ENCODE data around the gene AHCYL1. TPM values are rescaled to one million over a fixed set of nuclear protein-coding genes. Genes with fewer than 3 reads are reported as not detected.

Gene AHCYL1
- total and polyA plus RNA-seq, 2 donors (not counting 3 experiments of a cell fraction or from before 2014, with no cell fraction given): 49.2 to 74.2 TPM

DNA sequence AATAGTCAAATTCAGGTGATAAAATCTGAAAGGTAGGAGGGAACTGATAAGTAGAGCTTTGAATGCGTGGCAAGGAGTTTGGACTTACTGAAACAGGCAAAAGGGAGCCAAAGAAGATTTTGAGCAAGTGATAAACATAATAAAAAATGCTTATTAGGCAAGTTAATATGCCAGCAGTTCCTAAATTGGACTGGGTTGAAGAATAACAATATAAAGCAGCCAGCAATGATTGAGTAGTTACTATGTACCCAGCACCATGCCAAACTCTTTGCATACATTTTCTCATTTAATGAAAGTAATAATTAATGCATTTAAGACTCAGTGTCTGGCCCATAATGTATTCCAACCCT is 23.8 kb upstream of the AHCYL1 start:
- Histone ChIP-seq H3K4me1 (ENCODE audit: control insufficient read depth, extremely low read depth, insufficient read depth, low read length) (peaks cover 13% of the 10 kb centered on the region), H3K9me1 (replicated peaks; ENCODE audit: control insufficient read depth, extremely low read depth, insufficient read depth, low read length) (no peaks in the 10 kb centered on the region), H3K36me3 (ENCODE audit: control insufficient read depth in 2 of 2, extremely low read depth in 1 of 2, insufficient read depth in 2 of 2, low read length in 2 of 2) (no peaks in the 10 kb centered on the region), H3K9ac (replicated peaks; ENCODE audit: extremely low read depth, insufficient read depth, low read length) (no peak overlapping the region), H3K27ac (ENCODE audit: insufficient read depth, low read depth, low read length) (no peak overlapping the region), H3K4me2 (ENCODE audit: insufficient read depth, low read length) (no peak overlapping the region), H3K4me3 (replicated peaks in 1 of 3; ENCODE audit: insufficient read depth in 1 of 3, low read depth in 1 of 3, low read length in 3 of 3) (no peak overlapping the region), H2AFZ (ENCODE audit: low read depth, low read length) (no peak overlapping the region), H4K20me1 (replicated peaks; ENCODE audit: control insufficient read depth, extremely low read depth, insufficient read depth, low read length) (no peaks in the 10 kb centered on the region), H3K27me3 (ENCODE audit: control insufficient read depth in 2 of 2, insufficient read depth in 2 of 2, low read length in 2 of 2) (no peaks in the 10 kb centered on the region), H3K9me3 (replicated peaks; ENCODE audit: control insufficient read depth, insufficient read depth, low read length) (no peaks in the 10 kb centered on the region), H3K79me2 (ENCODE audit: control insufficient read depth, insufficient read depth, low read length) (no peaks in the 10 kb centered on the region)
- TF ChIP-seq POLR2AphosphoS5 (IDR thresholded peaks at IDR 0.05; ENCODE audit: insufficient read depth, low read depth, low read length) (no peak), EZH2 (IDR thresholded peaks at IDR 0.05; ENCODE audit: borderline replicate concordance, low read depth, low read length, severe bottlenecking) (no peak), FOS (IDR thresholded peaks at IDR 0.05; ENCODE audit: borderline replicate concordance, insufficient read depth, low read length) (no peak), JUN (IDR thresholded peaks at IDR 0.05; ENCODE audit: borderline replicate concordance, insufficient read depth, insufficient read length, low read depth) (no peak), GATA2 (IDR thresholded peaks at IDR 0.05; ENCODE audit: insufficient read depth, insufficient read length, low read depth, low read length) (no peak), MYC (IDR thresholded peaks at IDR 0.05; ENCODE audit: low read depth, low read length) (no peak), POLR2A (IDR thresholded peaks at IDR 0.05; ENCODE audit: low read depth, low read length) (no peak)
- TF ChIP-seq, protein P1, sequence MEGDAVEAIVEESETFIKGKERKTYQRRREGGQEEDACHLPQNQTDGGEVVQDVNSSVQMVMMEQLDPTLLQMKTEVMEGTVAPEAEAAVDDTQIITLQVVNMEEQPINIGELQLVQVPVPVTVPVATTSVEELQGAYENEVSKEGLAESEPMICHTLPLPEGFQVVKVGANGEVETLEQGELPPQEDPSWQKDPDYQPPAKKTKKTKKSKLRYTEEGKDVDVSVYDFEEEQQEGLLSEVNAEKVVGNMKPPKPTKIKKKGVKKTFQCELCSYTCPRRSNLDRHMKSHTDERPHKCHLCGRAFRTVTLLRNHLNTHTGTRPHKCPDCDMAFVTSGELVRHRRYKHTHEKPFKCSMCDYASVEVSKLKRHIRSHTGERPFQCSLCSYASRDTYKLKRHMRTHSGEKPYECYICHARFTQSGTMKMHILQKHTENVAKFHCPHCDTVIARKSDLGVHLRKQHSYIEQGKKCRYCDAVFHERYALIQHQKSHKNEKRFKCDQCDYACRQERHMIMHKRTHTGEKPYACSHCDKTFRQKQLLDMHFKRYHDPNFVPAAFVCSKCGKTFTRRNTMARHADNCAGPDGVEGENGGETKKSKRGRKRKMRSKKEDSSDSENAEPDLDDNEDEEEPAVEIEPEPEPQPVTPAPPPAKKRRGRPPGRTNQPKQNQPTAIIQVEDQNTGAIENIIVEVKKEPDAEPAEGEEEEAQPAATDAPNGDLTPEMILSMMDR (IDR thresholded peaks at IDR 0.05; ENCODE audit: extremely low read depth in 1 of 2, insufficient read depth in 1 of 2, low read depth in 1 of 2, low read length in 2 of 2): no peak
- TF ChIP-seq, protein P2, sequence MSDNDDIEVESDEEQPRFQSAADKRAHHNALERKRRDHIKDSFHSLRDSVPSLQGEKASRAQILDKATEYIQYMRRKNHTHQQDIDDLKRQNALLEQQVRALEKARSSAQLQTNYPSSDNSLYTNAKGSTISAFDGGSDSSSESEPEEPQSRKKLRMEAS (IDR thresholded peaks at IDR 0.05; ENCODE audit: insufficient read depth, insufficient read length): no peak
- no TSS peak for BruUV-seq (replicated peaks)
- ChIA-PET POLR2A (no interaction called here), CTCF (interaction anchor here (0.9 to 2.9 kb wide), 6 partner anchors 12 to 321 kb away, joined by 3 to 17 read pairs (median 6); partner anchors contain the start of gene AHCYL1)
- DNase-seq (ENCODE audit: low read depth, low spot score): no peak
- dilution Hi-C loops (cut with MboI; ENCODE audit: extremely low pct_ligation_motif_present, low sequenced_read_pairs): no loop called here
- intact Hi-C loops (cut with micrococcal nuclease): no loop called here
- no peak for FAIRE-seq
